GM19099 (cell line): ENCODE results near the gene TRMT112.
A peak's percentile ranks its signal among the peaks of the same experiment; 100 is the strongest.

Experiments used
- POLR2A ChIP-seq: IDR thresholded peaks from 3 replicates; pipeline ENCODE4 v1.6.1; 2011; ENCODE audit warnings: low read depth; ENCODE audit not compliant: insufficient read length; ENCODE audit errors: extremely low read depth

TRMT112 gene

DNA sequence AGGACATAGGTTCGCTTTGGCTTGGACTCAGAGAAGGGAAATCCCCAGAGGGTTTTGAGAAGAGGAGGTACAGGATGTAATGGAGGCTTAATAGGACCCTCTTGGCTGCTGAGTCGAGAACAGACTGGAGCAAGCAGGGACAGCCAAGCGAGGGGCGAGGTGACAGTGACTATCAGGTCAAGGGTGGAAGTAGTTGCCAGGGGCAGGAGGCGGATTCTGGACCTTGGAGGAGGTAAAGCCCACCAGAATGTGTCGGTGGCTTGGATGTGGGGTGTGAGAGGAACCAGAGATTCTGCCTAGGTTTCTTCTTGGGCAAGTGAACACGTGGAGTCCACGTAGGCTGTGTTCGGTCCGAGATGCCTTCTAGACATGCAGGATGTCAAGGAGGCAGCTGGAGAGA, 4.4 kb downstream of the TRMT112 start:
- TF ChIP-seq POLR2A, result no peak

DNA sequence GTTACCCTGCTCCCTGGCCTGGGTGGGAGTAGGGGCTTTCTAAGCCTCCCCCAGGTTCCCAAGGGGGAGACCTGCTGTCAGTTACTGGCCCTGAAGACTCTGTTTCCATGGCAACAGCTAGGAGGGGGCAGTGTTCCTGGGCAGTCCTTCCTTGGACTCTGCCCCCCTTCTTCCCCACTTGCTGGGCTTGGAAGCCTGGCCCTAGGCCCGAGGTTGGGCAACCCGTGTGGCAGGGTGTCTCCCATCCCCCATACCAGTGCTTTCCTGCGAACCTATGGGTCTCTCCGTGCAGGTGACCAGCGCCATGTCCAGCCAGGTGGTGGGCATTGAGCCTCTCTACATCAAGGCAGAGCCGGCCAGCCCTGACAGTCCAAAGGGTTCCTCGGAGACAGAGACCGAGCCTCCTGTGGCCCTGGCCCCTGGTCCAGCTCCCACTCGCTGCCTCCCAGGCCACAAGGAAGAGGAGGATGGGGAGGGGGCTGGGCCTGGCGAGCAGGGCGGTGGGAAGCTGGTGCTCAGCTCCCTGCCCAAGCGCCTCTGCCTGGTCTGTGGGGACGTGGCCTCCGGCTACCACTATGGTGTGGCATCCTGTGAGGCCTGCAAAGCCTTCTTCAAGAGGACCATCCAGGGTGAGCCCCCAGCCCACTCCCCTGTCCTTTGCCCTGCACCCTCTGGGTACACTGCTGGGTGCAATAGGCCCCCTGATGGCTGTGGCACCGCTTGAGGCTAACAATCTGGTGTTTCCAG, 10.3 kb downstream of the TRMT112 start:
- no peak for TF ChIP-seq POLR2A

DNA sequence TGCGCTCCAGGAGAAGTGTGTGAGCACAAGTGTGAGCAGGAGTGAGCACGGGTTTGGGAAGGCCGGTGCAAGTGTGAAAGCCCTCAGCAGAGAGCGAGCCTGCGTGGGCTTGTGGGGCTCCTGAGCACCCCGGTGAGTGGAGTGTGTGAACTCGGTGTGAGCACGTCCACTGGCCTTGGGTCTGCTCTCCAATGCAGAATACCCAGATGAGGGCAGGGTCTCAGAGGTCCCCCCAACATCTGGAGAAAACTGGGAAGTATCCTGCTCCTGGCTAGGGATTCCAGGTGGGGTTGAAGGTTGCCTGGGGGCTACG, 10.8 kb downstream of the TRMT112 start:
- TF ChIP-seq POLR2A, result no peak

DNA sequence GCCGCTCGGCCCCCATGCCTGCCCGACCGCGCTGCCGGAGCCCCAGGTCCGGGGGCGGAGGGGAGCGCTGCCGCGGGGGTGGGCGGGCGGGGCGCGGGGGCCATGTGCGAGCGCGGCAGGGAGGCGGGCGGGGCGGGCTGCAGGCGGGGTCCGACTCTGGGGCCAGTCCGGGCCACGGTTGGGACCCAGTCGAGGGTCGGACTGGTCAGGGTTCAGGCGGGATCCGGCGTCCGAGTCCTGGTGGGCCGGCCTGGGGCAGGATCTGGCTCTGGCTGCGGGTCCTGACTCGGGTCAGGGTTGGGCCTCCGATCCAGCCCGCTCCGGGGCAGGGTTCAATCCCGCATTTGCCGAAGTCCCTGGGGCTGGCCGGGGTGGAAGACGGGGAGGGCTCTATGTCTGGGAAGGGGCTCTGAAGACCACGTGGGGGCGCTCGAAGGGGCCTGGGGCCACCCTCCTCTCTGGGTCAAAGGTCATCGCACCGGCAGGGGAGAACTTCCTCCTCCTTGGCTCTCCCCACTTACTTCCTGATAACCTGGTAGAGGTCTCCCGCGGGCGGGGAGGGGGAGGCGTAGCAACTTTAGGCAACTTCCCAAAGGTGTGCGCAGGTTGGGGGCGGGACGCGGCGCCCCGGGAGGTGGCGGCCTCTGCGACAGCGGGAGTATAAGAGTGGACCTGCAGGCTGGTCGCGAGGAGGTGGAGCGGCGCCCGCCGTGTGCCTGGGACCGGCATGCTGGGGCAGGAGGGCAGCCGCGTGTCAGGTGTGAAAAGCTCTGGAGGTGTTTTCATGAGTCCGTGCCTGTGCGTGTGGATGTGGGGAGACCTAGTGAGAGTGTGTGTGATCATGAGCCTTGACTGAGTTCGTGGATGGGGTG, 11.4 kb downstream of the TRMT112 start:
- peak; percentile 54 for TF ChIP-seq POLR2A

DNA sequence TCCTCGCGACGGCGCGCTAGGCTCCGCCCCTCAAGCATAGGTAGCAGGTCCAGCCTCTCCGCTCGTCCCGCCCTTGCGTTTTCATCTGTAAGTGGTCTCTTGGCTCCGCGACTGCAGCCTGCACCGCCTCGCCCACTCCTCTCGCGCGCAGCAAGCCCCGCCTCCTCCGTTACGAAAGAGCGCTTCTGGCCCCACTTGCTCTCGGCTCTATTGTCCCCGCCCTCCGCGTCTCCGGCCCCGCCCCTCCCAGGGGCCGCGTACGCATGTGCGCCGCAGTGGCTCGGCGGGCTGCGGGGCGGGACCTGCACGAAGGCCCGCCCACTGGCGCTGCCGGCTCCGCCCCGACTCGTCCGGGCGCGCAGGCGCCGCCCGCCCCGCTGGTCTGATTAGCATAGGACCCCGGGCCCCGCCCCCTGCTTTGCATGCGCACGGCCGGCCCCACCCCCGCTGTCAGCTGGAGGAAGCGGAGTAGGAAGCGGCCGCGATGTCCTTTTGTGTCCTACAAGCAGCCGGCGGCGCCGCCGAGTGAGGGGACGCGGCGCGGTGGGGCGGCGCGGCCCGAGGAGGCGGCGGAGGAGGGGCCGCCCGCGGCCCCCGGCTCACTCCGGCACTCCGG, 12.2 kb downstream of the TRMT112 start, which contains the start of gene ESRRA:
TSS of gene ESRRA (plus strand) at position 450 of the 616 bp plus-strand sequence. CDS start 1,656 bp downstream, outside the sequence.
- TF ChIP-seq POLR2A, result peak; percentile 73

DNA sequence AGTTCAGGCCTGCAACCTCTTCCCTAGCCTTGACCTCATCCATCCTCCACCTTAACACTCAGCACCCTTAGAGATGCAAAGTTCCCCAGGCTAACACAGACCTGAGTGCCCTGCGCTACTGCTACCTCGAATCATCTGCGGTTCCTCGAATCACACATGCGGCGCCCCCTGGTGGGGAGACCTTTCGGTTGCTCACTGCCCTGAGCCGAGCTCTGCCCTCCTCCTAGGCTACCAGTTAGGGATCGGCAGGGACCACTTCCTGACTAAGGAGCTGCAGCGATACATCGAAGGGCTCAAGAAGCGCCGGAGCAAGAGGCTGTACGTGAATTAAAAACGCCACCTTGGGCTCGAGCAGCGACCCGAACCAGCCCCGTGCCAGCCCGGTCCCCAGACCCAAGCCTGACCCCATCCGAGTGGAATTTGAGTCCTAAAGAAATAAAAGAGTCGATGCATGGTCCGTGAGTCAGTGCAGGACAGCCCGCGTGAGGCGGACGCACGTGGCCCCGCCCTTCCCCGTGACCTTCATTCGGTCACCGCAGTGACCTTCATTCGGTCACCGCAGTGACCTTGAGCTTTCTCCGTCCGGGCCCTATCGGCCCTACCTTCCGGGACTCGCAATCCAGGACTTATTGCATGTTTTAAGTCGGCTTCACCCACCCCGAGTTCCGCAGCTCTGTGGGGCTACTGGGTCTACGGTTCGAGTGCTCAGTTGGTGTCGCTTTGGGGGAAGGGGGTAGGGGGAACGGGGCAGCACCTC, 12.9 kb downstream of the TRMT112 start:
- TF ChIP-seq POLR2A, result peak; percentile 77

DNA sequence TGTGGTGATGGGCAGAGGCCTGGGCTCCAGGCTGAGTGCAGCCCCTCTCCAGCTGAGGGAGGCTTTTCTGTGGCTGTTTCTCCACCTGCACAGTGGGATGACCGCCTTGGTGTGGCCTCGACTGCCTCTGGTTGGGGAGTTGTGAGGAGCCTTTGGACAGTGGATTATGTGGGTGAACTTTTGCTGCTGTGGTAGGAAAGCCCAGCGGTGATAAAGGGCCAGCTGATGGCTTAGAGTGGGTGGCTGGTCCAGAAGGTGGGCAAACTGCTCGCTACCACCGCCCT, 13.4 kb downstream of the TRMT112 start:
- no peak for TF ChIP-seq POLR2A

DNA sequence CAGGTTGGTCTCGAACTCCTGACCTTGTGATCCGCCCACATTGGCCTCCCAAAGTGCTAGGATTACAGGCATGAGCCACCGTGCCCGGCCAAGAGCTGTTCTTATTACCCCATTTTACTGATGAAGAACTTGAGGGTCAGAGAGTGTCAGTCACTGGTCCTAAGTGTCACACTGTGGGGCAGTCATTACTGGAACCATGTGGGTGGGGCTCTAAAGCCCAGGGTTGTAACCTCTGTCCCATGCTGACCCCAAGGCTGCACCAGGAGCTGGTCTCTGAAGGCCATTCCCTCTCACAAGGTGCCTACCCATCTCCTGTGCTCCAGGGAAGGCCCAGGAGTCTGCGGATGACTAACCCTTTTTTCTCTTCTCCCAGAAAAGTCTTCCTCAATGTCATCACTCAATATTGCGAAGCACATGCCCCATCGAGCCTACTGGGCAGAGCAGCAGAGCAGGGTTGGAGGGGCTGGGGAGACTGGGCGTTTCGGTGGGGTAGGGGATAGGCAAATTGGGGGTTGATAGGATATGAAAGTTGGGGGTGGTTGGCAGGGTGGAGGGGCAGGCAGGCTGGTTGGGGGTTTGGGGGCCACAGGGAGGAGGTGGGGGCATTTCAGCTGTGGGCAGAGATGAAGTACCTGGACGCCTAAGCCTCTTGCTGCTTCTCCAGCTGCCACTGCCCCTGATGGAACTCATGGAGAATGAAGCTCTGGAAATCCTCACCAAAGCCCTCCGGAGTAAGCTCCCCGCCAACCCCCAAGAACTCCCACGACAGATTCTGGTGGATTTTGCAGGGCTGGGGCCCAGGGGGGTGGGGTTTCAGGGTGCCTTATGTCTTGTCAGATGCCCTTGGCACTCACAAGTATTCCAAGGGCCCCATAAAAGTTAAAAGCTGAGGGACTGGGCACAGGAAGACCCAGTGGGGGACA, 14.0 kb downstream of the TRMT112 start:
- TF ChIP-seq POLR2A, result no peak

DNA sequence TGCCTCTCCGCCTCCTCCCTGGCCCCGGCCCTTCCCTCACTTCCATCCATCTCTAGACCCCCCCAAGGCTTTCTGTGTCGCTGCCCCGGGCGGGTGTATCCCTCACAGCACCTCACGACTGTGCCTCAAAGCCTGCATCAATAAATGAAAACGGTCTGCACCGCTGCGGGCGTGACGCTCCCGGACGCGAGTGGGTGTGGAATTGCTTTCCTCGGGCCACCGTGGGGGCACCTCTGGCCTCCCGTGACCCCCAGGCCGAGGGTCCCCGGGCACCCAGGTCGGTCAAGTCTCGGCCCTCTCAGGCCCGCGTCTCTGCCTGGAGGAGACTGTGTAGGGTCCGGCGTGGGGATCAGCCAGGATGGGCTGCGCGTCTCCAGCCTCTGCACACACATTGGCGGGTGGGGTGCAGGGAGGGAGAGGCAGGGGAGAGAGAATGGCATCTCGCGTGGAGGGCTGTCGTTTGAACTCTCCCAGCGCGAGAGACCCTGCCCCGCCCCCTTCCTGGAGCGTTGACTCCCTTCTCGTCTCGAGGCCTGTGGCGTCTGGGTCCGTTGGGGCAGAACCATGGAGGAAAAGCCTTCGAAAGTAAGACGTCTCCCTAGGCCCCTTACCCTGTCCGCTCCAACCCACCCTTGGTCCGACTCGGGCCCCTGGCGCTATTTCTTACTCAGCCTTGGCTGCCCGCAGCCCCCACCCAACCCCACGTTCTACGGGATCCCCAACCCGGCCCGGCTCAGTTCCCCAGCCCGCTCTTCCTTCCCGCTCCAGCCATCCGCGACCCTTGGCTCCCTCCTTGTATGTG, 17.3 kb downstream of the TRMT112 start, which contains the start of gene CATSPERZ:
TSS of gene CATSPERZ (plus strand) at position 512 of the 802 bp plus-strand sequence. CDS start at position 565, 53 bp downstream.
- TF ChIP-seq POLR2A, result no peak

DNA sequence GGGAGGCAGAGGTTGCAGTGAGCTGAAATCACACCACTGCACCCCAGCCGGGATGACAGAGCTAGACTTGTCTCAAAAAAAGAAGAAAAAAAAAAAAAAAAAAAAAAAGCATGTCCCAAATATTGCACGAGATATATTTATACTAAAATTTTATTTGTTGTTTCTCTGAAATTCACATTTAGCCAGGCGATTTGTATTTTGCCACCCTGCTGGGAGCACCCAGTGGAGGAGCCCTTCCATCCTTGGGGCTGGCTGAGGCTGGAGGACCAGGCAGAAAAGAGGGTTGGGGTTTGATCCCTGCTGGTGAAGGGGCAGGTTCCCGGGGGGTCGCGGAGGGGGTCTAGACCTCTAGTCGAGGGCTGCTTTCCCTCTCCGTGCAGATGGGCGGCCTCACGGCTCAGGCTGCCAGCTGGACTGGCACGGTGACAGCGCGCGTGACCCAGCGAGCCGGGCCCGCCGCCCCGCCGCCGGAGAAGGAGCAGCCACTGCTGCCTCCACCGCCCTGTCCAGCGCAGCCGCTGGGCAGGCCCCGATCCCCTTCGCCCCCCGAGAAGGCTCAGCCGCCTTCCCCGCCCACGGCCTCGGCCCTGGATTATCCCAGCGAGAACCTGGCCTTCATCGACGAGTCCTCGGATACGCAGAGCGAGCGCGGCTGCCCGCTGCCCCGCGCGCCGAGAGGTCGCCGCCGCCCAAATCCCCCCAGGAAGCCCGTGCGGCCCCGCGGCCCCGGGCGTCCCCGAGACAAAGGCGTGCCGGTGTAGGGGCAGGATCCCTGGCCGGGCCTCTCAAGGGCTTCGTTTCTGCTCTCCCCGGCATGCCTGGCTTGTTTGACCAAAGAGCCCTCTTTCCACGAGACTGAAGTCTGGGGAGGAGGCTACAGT, 18.2 kb downstream of the TRMT112 start:
- no peak for TF ChIP-seq POLR2A

DNA sequence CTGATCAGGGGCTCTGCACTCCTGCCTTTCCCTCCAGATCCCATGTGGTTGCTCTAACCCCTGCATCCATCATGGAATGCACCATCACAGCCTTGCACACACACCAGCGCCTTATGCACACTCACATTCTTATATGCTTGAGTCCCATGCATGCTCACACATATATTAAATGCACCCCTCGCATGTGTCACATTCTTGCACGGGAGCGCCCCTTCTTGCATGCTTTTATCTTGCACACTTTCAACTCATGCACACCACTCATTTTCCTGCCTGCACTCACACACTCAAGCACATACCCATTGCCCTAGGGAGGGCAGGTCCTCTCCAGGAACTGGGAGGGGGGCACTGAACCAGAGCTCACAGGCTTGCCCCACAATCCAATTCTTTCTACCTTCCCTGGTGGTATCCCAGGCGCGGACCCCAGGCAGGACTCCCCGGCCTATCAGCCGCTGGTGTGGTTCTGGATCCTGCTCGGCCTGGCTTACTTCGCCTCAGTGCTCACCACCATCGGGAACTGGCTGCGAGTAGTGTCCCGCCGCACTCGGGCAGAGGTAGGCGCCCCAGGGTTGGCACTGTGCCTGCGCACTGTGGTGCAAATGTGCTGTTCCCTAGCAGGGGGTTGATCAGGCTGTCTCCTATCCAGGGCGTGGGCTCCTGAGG, 19.5 kb downstream of the TRMT112 start:
- TF ChIP-seq POLR2A, result no peak
